ENCODE data around the gene PDLIM4. TPM values are rescaled to one million over a fixed set of nuclear protein-coding genes. Genes with fewer than 3 reads are reported as not detected.

PDLIM4 gene
- total RNA-seq, 4 donors from 2014 or later: 4.6 to 27.2 (median 18.5) TPM

DNA sequence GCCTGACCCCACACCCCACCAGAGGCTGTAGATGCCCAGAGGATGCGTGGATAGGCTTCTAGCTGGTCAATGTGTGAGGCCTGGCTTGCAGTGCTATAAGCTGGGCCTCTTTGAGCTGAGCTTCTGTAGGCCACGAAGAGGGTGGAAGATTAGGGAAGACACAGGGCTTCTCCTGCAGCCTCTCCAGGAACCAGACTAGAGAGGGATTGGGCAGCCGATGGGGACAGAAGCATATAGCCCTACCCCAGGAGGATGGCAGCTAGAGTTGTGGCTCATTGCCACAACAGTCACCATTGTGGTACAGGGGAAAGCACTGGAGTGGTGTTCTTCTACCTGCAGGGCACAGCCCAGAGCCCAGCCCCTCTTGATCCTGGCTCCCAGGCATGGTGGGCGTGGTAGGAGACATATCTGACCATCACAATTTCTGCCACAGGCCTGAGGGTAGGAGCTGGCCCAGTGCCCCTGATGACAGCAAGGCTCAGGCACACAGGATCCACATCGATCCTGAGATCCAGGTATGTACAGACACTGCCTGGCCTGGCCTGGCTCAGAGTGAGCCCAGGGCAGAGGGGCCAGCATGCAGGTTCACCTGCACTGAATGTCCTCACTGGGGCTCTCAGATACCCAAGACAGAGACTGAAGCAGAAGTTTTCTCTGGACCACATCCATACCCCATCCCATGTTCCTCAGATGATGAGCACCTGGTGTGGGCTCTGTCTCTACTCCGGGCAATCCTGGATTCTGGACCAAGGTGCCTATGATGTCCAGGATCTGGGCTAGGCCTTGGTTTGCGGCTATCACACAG, 8.7 kb downstream of the PDLIM4 start:
- H3K27ac ChIP-seq: peak overlapping the region; percentile 15 to 90 (median 62)
- H3K27me3 ChIP-seq: no peaks in the 10 kb centered on the region
- H3K4me1 ChIP-seq: peaks cover 0 to 50% (median 5%) of the 10 kb centered on the region in 4 donors
- no peak for TF ChIP-seq POLR2A (IDR thresholded peaks at IDR 0.05)
- TF ChIP-seq, protein P1, sequence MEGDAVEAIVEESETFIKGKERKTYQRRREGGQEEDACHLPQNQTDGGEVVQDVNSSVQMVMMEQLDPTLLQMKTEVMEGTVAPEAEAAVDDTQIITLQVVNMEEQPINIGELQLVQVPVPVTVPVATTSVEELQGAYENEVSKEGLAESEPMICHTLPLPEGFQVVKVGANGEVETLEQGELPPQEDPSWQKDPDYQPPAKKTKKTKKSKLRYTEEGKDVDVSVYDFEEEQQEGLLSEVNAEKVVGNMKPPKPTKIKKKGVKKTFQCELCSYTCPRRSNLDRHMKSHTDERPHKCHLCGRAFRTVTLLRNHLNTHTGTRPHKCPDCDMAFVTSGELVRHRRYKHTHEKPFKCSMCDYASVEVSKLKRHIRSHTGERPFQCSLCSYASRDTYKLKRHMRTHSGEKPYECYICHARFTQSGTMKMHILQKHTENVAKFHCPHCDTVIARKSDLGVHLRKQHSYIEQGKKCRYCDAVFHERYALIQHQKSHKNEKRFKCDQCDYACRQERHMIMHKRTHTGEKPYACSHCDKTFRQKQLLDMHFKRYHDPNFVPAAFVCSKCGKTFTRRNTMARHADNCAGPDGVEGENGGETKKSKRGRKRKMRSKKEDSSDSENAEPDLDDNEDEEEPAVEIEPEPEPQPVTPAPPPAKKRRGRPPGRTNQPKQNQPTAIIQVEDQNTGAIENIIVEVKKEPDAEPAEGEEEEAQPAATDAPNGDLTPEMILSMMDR (IDR thresholded peaks at IDR 0.05): no peak
- no peaks in the 10 kb centered on the region for H3K9me3 ChIP-seq
- H3K4me3 ChIP-seq: no peak overlapping the region
- DNase-seq: peak in 1 of 3 donors; percentile 44
- H3K36me3 ChIP-seq: peaks cover 0 to 4% (median 0%) of the 10 kb centered on the region in 3 donors

- Histone ChIP-seq H3K4me1 (peaks cover 0 to 45% (median 5%) of the 10 kb centered on the region in 4 donors), H3K27ac (peak overlapping the region in 2 of 4 donors; percentile 90), H3K36me3 (peaks cover 0 to 7% (median 0%) of the 10 kb centered on the region in 3 donors), H3K9me3 (no peaks in the 10 kb centered on the region), H3K4me3 (no peak overlapping the region), H3K27me3 (no peaks in the 10 kb centered on the region)
- TF ChIP-seq POLR2A (IDR thresholded peaks at IDR 0.05): no peak
- TF ChIP-seq, protein P1 (IDR thresholded peaks at IDR 0.05): no peak
- no peak for DNase-seq
Measured at GRCh38 chr5:132266836-132267160, 9.3 kb downstream of the PDLIM4 start.

DNA sequence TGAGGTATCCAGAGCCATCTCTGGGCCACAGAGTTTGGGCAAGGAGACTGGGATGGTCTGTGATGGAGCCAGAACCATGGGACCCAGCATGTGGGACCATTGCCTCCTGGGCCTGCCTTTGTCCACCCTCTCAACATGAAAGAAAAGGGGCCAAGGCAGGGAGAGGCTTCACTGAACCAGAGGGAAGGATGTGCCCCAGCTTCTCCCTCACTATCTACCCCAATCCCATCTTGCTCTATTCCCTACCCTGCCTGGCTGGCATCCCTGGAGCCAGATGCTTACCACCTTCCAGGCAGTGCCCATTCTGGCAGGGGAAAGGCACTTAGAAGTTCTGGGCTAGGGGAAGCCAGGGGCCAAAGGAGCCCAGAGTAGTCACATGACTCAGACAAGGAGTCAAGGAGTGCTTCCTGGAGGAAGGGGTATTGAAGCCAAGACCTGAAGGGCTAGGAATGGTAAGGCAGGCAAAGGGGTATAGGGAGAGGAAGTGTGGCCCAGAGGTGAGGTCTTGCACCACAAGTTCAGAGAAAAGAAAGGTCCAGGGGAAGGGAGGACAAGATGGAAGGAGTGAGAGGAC, 9.8 kb downstream of the PDLIM4 start:
- no peaks in the 10 kb centered on the region for H3K27me3 ChIP-seq
- peak in 1 of 3 donors; percentile 25 for DNase-seq
- no peak overlapping the region for H3K4me3 ChIP-seq
- H3K36me3 ChIP-seq: peaks cover 0 to 10% (median 0%) of the 10 kb centered on the region in 3 donors
- H3K4me1 ChIP-seq: peaks cover 0 to 44% (median 5%) of the 10 kb centered on the region in 4 donors
- no peaks in the 10 kb centered on the region for H3K9me3 ChIP-seq
- H3K27ac ChIP-seq: no peak overlapping the region
- TF ChIP-seq, protein P1 (IDR thresholded peaks at IDR 0.05): no peak
- TF ChIP-seq POLR2A (IDR thresholded peaks at IDR 0.05): no peak

DNA sequence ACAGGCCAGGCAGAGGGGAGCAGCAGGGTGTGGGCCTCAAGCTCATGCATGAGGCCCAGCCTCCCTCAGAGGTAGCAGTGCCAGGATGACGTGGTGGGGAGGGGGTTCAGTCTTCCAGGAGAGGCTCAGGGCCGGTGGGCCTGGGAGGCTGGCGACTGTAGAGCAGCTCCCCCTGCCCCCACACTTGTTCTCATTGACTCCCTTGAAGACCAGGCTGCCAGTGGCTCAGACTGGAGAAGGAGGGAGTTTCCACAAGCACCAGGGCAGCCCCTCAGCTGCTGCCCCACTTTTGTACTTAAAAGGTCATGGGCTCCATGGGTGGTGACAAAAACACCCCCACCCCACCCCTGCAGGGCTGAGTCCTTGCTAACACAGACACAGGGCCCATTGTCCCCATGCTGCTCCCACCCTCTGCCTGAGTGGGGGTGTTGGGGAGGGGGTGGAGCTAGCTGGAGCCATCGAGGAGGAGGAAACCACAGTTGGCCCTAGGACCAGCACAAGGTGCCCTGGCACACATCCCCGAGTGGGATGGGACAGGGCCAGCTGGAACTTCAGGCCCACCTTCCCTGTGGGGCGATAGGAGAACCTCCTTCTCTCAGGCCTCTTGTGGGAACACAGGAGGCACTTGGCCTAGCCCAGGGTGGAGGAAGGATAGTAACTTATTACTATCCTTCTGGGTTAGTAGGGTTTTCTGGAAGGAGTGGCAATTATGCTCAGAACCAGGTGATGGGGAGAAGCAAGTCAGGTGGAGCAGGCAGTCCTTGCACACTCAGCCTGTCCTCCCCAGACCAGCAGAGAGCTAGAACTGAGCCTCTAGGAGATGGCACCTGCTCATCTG, 10.7 kb downstream of the PDLIM4 start:
- Histone ChIP-seq H3K27me3 (no peaks in the 10 kb centered on the region), H3K9me3 (no peaks in the 10 kb centered on the region), H3K27ac (no peak overlapping the region), H3K4me3 (no peak overlapping the region), H3K36me3 (peaks cover 0 to 7% (median 0%) of the 10 kb centered on the region in 3 donors), H3K4me1 (peaks cover 0 to 37% (median 5%) of the 10 kb centered on the region in 4 donors)
- TF ChIP-seq POLR2A (IDR thresholded peaks at IDR 0.05): no peak
- TF ChIP-seq, protein P1 (IDR thresholded peaks at IDR 0.05): no peak
- DNase-seq: peak in 1 of 3 donors; percentile 42

- Histone ChIP-seq H3K4me3 (no peak overlapping the region), H3K27me3 (no peaks in the 10 kb centered on the region), H3K27ac (no peak overlapping the region), H3K4me1 (peaks cover 0 to 34% (median 6%) of the 10 kb centered on the region in 4 donors), H3K9me3 (no peaks in the 10 kb centered on the region), H3K36me3 (peaks cover 0 to 6% (median 0%) of the 10 kb centered on the region in 3 donors)
- TF ChIP-seq, protein P1 (IDR thresholded peaks at IDR 0.05): no peak
- TF ChIP-seq POLR2A (IDR thresholded peaks at IDR 0.05): no peak
- peak in 1 of 3 donors; percentile 31 for DNase-seq
Measured at GRCh38 chr5:132268769-132269551, 11.5 kb downstream of the PDLIM4 start.

Measured in Peyer's patch (tissue), 4 donors.